Measurements from ENCODE around the gene CPNE1. TPM values are rescaled to one million over a fixed set of nuclear protein-coding genes. Genes with fewer than 3 reads are reported as not detected.

The CPNE1 gene
- total RNA-seq, 1 experiment from 2014 or later, result 155 TPM

GRCh38 chr20:35618263-35619131 lies 46.2 kb downstream of the CPNE1 start:
- H2BK12ac ChIP-seq (ENCODE audit: insufficient read length, low read depth, low read length), result no peak overlapping the region
- Mint-ChIP-seq H3K27me3 (ENCODE audit: low read depth) (peaks cover 23% of the 10 kb centered on the region), H3K4me3 (peak overlapping the region; percentile 81 to 96), H3K9me3 (no peaks in the 10 kb centered on the region), H3K27ac (no peak overlapping the region), H3K36me3 (ENCODE audit: insufficient read depth in 1 of 3, low read depth in 3 of 3) (no peaks in the 10 kb centered on the region), H3K4me1 (peaks cover 21 to 28% of the 10 kb centered on the region in 2 experiments)
- H4K91ac ChIP-seq (ENCODE audit: insufficient read length, low read depth, low read length), result no peak overlapping the region
- H3K4me1 ChIP-seq (ENCODE audit: insufficient read depth, low read length), result no peaks in the 10 kb centered on the region
- no peak overlapping the region for H2BK120ac ChIP-seq (ENCODE audit: low read depth, low read length, poor library complexity, severe bottlenecking)
- H3T11ph ChIP-seq (ENCODE audit: low read length), result no peak overlapping the region
- no peak overlapping the region for H2BK15ac ChIP-seq (ENCODE audit: low read depth, low read length)
- H4K20me1 ChIP-seq (ENCODE audit: control insufficient read depth, insufficient read depth, insufficient read length), result no peaks in the 10 kb centered on the region
- TF ChIP-seq, protein P1, sequence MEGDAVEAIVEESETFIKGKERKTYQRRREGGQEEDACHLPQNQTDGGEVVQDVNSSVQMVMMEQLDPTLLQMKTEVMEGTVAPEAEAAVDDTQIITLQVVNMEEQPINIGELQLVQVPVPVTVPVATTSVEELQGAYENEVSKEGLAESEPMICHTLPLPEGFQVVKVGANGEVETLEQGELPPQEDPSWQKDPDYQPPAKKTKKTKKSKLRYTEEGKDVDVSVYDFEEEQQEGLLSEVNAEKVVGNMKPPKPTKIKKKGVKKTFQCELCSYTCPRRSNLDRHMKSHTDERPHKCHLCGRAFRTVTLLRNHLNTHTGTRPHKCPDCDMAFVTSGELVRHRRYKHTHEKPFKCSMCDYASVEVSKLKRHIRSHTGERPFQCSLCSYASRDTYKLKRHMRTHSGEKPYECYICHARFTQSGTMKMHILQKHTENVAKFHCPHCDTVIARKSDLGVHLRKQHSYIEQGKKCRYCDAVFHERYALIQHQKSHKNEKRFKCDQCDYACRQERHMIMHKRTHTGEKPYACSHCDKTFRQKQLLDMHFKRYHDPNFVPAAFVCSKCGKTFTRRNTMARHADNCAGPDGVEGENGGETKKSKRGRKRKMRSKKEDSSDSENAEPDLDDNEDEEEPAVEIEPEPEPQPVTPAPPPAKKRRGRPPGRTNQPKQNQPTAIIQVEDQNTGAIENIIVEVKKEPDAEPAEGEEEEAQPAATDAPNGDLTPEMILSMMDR (conservative IDR thresholded peaks at IDR 0.05), result no peak
- H2AFZ ChIP-seq (ENCODE audit: low read length), result no peak overlapping the region
- H3K27me3 ChIP-seq (ENCODE audit: insufficient read depth, low read length), result no peaks in the 10 kb centered on the region; the same call in 1 of the 2 replicates
- no peaks in the 10 kb centered on the region for H3K79me1 ChIP-seq (ENCODE audit: insufficient read depth, low read depth, low read length, poor library complexity, severe bottlenecking)
- peak overlapping the region; percentile 41 for H3K9ac ChIP-seq (ENCODE audit: extremely low read depth, insufficient read length, low read length)
- no CpG with 5 or more reads among the region's 35 CpGs for WGBS (ENCODE audit: extremely low coverage, insufficient read length, low lambda C conversion rate)
- no peak overlapping the region for H2BK20ac ChIP-seq (ENCODE audit: low read depth, low read length, poor library complexity, severe bottlenecking)
- H3K9me3 ChIP-seq (ENCODE audit: control insufficient read depth, low read depth, low read length), result no peaks in the 10 kb centered on the region
- H2BK5ac ChIP-seq (ENCODE audit: insufficient read length, low read length), result no peak overlapping the region
- no peaks in the 10 kb centered on the region for H3K79me2 ChIP-seq (ENCODE audit: insufficient read depth, low read length)
- H3K4ac ChIP-seq (ENCODE audit: low read depth, low read length), result no peak overlapping the region
- H4K8ac ChIP-seq (replicated peaks; ENCODE audit: insufficient read length, low read depth, low read length), result no peak overlapping the region
- H3K23me2 ChIP-seq (ENCODE audit: insufficient read length, low read depth, low read length, poor library complexity, severe bottlenecking), result peaks cover 18% of the 10 kb centered on the region
- H3K18ac ChIP-seq (ENCODE audit: insufficient read length, low read depth, low read length), result no peak overlapping the region
- H3K4me2 ChIP-seq (ENCODE audit: insufficient read depth, insufficient read length, low read length), result peak overlapping the region; percentile 77
- no peak overlapping the region for H4K5ac ChIP-seq (ENCODE audit: insufficient read length, low read depth, low read length)
- no peak overlapping the region for H2AK5ac ChIP-seq (ENCODE audit: insufficient read length, low read length)
- peak overlapping the region; percentile 51; the same call in 1 of the 2 replicates for H3K14ac ChIP-seq (ENCODE audit: insufficient read depth, low read length)
- H3K23ac ChIP-seq (ENCODE audit: insufficient read length, low read depth, low read length), result no peak overlapping the region
- H3K27ac ChIP-seq (ENCODE audit: insufficient read length, low read depth, low read length), result no peak overlapping the region
- no peak overlapping the region for H3K56ac ChIP-seq (ENCODE audit: insufficient read length, low read depth, low read length)
- peak; percentile 55 for DNase-seq

Data from H9 (cell line).